Activated CD4-positive, alpha-beta T cell treated with anti-CD3 and anti-CD28 coated beads, Interleukin-2, amount 10 ng/mL, durations not matched to agents 7 days and 5 days (primary cell): ENCODE results near the gene CEP55. TPM values are rescaled to one million over a fixed set of nuclear protein-coding genes. Genes with fewer than 3 reads are reported as not detected.

ENCODE experiments used
- total RNA-seq, 2 experiments: library from RNA; stranded (reverse); gene quantifications; one replicate each; pipeline ENCODE4 v1.2.3, GENCODE V29; 2021

The CEP55 gene
- total RNA-seq, 2 experiments from 2014 or later: 77.5 to 92.3 TPM

Other genes with a start within 250 kb of the CEP55 start
- gene MYOF, start 14.3 kb upstream of the CEP55 start, total RNA-seq: 1 to 10 TPM; 1.4 to 2.7 TPM
- gene FFAR4, start 70.1 kb downstream of the CEP55 start, total RNA-seq: not detected
- gene RBP4, start 104.6 kb downstream of the CEP55 start, total RNA-seq: not detected
- not detected for gene PDE6C, start 115.9 kb downstream of the CEP55 start, total RNA-seq
- 10 to 100 TPM; 13.7 TPM for gene FRA10AC1, start 206.0 kb downstream of the CEP55 start, total RNA-seq